GM18907 (cell line): ENCODE results near the gene CEP19.

ENCODE experiments used
- ATAC-seq: cut with Tn5 transposase; IDR thresholded peaks from one replicate; pipeline ENCODE4 v1.9.1; 2021; ENCODE audit warnings: mild to moderate bottlenecking, moderate library complexity; ENCODE audit not compliant: unreplicated experiment

CEP19 gene

DNA sequence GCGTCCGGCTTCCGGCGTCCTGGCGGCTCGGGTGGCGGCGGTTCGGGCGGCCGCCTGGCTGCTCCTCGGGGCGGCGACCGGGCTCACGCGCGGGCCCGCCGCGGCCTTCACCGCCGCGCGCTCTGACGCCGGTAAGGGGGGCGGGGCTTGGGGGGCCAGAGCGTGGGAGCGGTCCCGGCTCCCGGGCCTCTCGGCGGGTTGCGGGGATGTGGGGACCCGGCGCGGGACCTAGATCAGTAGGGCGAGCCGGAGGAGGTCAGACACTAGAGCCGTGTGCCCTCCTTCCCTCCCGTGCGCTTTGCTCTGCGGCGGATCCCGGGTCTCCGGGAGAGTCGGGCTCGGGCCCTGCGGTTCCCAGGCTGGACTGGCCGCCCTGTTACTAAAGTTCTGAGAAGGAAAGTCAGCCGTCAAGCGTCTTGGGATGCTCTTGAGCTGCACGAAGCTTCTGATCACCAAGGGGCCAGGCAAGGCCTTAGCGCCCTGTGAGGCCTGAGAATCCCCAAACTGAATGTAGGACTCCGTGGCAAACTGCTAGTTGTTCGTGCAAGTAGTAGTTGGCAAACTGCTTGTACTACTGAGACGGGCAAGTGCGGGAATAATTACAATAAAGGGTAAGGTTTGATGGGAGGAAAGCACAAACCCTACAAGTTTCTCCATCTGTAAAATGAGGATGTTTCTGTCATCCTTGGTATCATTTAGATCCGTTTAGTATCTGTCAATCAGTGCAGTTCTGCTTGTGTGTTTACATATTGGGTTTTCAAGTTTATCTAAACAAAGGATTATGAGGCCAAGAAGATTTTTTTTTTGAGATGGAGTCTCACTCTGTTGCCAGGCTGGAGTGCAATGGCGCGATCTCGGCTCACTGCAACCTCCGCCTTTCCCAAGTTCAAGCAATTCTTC lies 714 bp upstream of the CEP19 start:
- peak; percentile 46 for ATAC-seq

DNA sequence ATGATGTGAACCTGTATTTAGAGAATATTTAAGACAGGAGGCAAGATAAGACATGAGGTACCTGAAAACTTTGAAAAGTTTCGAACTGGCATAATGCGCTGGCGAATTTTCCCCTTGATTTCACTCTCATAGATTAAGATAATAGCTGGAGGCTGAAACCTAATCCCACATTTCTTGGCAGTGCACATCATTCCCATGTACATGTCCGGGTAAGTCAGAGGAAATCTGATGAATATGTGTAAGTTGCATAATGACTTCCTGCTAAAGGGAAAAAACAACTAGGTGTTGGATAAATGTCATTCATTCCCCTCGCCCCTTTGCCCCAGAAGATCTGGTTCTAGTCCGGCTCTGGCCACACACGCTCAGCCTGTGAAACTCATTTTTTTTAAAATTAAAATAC lies 3.6 kb downstream of the CEP19 start:
- ATAC-seq = no peak

DNA sequence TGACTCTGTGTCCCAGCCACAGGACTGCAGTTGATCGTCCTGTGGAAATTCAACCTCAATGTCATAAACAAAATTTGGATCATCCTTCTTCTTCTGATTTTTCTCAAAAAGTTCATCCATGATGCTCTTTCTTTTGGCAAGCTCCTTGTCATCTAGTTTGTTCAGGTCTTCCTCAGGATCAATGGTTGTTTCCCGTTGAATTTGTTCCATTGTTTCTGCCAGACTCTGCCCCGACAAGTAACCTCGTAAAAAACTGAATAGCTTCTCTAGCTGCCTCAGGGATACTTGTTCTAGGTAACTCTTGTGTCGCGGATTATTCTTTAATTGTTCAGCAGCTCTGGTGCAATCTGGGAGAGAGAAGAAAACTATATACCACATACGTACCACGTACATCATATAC lies 4.5 kb downstream of the CEP19 start:
- ATAC-seq = no peak

DNA sequence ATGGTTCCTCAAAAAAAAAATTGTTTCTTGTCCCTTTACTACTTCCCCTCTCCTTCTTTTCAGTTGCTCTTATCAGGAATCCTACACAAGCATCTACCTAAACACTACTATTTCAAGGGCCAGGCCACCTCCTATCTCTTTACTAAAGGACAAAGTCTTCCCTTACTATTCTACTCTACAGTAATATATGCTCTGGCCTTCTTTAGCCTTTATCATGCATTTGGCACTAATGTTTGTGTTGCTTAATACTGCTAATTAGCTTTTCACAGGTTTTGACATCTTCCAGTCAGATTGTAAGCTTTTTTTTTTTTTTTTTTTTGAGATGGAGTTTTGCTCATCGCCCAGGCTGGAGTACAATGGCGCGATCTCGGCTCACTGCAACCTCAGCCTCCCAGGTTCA lies 5.3 kb downstream of the CEP19 start:
- no peak for ATAC-seq

DNA sequence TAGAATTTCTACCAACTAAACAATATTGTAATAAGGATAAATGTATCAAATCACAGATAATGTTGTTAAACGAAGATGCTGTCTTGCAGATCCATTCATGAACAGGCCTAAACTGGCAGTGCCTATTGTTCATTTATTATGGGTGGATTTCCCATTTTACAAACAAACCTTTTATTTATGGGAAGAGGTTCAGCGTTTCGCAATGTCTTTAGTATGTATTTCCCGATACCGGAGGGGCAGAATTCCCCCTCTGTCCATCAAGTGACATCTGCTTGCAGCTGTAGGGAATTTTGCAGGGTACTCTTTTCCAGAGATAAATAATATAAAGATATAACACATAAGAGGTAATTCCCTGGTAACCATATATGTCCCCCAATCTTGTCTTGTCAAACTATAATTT lies 5.7 kb downstream of the CEP19 start:
- ATAC-seq = no peak

DNA sequence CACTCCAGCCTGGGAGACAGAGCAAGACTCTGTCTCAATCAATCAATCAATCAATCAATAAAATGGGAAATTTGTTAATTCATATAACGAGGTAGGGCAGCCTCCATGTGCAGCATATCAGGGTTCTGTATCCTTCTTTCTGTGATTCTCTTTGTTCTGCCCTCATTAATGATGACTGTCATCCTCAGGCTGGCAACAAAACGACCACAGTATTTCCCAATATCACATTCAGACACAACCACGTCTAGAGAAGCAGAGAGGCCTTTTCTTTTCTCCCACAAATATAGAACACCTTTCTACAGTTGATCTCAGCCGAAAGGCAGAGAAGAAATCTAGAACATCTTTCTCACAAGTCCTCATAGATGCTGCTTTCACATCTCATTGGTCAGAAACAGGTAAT lies 11.2 kb downstream of the CEP19 start:
- no peak for ATAC-seq

DNA sequence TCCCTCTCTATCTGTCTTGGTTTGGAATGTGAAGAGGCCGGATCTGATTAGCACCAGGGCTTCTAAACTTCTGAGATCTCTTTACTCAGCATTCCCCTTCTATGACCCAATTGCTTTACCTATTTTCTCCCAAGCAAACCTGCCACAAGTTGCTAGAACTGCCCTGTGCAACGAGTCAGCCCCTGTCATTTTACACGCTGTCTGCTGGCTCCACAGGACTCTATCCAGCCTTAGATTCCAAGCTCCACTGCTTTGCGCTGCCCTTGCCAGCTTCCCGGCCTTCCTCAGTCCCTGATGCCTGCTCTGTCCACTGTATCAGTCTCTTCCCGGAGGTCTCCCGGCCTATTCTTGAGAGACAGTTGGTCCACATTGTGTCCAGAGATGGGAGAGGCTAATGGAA lies 12.3 kb downstream of the CEP19 start:
- no peak for ATAC-seq

DNA sequence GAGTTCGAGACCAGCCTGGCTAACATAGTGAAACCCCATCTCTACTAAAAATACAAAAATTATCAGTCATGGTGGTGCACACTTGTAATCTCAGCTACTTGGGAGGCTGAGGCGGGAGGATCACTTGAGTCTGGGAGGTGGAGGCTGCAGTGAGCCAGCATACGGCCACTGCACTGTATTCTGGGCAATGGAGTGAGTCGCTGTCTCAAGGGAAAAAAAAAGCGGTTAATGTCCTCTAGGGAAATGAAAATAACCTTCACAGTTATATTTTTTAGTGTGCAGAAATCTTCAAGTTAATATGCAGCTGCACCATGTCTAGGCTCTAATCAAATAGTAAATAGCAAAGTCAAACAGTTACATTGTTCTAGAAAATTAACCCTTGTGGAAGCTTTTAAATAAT lies 14.8 kb downstream of the CEP19 start:
- ATAC-seq = no peak

DNA sequence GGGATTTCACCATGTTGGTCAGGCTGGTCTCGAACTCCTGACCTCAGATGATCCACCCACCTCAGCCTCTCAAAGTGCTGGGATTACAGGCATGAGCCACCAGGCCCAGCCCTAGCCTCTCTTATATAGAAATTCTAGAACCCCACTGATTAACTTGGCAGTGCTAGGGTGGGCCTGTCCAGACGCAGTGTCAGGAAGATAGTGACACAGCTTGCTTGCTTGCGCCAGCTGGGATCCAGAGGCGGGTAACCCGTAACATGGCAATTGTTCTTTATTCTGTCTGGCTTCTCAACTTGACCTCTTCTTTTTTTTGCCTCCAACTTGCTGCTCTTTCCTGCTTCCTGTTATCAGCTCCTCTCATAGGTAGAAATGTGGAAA lies 16.2 kb downstream of the CEP19 start:
- no peak for ATAC-seq

DNA sequence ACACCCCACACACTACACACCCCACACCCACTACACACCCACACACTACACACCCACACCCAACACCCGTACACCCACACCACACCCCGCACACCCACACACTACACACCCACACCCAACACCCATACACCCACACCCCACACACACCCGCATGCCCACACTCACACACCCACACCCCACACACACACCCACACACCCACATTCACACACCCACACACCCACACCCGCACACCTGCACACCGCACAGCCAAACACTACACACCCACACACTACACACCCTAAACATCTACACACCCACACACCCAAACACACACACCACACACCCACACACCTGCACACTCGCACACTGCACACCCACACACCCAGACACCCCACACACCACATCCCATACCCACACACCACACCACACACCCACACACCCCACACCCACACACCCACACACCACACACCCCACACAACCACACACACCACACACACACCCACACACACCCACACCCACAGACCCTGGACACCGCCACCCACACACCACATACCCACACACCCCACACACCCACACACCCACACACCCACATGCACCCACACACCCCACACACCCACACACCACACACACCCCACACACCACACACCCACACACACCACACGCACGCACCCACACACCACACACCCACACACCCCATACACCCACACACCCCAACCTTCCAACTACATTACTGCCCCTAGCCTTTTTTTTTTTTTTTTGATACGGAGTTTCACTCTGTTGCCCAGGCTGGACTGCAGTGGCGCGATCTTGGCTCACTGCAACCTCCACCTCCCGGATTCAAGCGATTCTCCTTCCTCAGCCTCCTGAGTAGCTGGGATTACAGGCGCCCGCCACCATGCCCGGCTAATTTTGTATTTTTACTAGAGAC lies 16.9 kb downstream of the CEP19 start:
- no peak for ATAC-seq

DNA sequence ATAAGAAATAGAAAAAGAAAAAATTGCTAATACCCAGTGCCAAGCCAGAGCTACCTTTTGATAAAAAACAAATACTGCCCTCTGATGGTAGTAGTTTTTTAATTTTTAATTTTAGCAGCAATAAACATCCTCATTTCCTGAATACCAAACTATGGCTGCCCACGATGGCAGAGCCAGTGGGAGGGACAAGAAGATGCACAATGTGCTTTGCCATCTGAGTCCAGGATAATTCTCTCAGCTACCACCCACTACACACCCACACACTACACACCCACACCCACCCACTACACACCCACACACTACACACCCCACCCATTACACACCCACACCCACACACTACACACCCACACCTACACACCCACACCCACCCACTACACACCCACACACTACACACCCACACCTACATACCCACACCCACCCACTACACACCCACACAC lies 17.8 kb downstream of the CEP19 start:
- no peak for ATAC-seq

DNA sequence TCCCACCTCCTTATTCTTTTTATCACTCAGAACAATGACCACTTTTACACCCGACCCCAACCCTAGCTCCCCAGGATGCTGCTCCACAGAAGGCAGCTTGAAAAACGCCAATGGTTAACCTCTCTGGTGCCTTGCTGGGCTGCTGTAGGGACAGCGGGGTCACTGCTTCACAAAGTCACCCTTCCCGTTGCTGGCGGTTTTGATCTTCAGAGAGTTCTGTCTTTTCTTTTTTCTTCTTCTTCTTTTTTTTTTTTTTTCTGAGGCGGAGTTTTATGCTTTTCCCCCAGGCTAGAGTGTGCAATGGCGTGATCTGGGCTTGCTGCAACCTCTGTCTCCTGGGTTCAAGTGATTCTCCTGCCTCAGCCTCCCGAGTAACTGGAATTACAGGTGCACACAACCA lies 20.7 kb downstream of the CEP19 start:
- no peak for ATAC-seq

DNA sequence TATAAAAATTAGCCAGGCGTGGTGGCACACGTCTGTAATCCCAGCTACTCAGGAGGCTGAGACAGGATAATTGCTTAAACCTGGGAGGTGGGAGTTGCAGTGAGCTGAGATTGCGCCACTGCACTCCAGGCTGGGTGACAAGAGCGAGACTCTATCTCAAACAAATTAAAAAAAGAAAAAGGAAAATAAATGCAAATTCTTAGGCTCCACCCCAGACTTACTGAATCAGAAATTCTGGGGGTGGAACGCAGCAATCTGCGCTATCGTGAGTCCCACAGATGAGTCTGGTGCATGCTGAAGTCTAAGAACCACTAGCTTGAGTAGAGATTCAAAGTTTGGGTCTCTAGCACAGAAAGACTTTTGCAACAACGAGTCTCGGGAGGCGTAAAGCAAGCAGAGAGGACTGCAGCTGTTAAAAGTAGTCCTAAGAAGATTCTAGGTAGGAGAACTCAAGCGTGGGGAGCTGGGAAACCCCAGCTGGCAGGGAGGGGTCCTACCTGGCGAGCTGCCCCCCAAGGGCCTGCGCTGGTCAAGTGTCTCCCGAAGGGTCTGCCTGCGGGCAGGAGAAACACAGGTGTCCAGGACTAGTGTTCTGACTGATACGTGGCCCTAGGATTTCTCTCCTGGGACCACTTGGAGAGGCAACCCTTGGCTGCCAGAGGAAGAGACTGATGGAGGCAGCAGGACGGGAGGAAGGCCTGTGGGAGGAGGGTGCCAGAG lies 21.9 kb downstream of the CEP19 start:
- no peak for ATAC-seq

DNA sequence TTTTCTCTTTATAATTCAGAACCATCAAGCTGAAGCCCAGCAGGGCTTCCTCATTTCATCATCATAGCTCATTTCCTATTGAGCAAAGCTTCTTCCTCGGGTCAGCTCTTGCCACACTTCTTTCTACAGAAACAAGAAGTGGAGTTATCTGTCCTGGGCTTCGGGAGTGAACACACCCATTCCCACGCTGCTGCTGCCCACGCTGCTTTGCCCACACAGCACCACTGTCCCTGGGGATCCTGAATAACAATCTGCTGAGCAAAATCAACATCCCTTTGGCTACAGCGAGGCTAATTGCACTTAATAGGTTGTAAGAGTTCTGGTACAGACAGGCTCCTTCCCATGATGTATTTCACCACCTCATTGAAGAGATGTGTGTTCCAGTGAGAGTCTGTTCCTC lies 23.7 kb downstream of the CEP19 start:
- no peak for ATAC-seq

DNA sequence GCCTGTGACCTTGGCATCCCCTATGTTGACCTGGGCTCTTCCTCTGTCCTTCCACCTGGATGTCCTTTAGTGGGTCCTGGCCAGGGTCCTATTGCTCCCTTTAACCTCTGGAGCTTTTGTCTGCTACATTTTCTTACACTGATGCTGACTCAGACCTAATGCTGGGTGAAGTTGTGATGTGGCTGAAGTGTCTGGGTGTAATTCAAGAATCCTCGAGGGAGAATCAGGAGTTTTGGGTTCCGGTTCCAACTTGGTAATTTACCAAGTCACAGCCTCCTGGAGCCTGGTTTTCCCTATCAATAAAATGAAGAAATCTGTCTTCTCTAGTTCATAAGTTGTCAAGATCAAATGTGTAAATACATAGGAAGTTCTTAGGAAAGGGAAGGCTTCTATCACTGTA lies 25.6 kb downstream of the CEP19 start:
- no peak for ATAC-seq

DNA sequence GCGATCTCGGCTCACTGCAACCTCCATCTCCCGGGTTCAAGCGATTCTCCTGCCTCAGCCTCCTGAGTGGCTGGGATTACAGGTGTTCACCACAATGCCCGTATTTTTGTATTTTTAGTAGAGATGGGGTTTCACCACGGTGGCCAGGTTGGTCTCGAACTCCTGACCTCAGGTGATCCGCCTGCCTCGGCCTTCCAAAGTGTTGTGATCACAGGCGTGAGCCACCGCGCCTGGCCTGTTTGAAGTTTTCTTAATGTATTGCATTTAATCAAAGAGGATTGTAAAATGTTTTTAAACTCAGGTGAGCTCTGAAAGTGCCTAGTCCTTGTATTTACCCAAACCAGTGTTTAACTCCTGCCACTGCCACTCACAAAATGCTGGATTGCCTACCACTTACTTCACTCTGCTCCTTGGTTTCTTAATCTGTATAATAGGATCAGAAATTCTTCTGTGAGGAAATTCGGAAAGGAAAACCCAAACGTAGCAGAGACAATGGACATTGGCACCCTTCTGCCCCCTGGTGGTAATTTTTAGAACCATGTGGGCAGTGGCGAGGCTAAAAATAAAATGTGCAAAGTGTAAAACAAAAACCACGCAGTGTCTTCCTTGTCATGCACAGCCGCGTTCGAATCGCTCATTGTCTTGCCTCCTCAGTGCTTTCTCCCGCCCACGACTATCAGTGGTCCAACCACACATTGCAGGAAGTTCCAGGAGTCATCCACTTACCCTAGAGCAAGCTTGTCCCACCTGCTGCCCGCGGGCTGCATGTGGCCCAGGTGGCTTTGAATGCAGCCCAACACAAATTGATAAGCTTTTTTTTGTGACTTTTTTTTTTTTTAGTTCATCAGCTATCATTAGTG lies 27.3 kb downstream of the CEP19 start:
- peak; percentile 79 for ATAC-seq

DNA sequence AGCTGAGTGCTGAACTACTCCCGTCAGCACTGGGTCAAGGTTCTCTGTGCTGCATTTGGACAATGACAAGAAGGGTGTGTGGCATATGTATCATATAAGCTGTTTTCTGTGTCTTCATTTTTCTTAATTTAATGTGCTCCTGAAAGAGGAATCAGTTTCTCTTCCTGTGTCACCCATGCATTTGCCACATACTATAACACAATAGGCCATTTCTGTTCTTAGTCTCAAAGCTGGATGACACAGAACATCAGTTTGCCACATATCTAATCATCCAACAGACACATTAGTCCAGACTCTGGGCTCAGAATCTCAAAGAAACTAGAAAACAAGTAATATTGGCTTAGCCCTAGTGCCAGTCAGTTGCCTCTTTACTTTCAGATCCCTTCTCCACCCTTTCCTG lies 34.1 kb downstream of the CEP19 start:
- ATAC-seq = no peak

DNA sequence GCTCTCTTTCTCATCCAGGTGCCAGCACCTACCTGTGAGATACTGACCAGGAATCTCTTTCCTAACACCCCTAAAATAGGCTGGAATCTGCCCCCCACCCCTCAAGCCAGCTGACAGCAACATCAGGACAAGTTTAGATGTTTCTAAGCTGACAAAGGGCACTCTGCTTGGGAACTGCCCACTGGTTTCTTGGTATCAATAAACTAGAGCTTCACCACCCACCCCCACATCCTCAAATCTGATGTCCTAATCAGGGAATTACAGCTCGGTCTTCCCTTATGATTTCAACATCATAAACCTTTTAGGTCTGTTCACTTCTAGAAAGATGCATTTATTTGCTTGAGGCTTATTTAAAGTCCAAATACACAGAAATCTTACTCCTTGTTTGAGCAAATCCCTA lies 34.7 kb downstream of the CEP19 start:
- no peak for ATAC-seq

DNA sequence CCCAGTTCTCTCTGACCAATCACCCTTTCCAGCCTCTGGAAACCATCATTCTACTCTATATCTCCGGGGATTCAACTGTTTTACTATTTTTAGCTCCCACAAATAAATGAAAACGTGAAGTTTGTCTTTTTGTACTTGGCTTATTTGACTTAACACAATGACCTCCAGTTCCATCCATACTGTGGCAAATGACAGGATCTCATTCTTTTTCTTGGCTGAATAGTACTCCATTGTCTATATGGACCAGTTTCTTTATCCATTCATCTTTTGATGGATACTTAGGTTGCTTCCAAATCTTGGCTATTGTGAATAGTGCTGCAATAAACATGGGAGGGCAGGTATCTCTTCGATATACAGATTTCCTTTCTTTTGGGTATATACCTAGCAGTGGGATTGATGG lies 38.4 kb downstream of the CEP19 start:
- ATAC-seq = no peak

DNA sequence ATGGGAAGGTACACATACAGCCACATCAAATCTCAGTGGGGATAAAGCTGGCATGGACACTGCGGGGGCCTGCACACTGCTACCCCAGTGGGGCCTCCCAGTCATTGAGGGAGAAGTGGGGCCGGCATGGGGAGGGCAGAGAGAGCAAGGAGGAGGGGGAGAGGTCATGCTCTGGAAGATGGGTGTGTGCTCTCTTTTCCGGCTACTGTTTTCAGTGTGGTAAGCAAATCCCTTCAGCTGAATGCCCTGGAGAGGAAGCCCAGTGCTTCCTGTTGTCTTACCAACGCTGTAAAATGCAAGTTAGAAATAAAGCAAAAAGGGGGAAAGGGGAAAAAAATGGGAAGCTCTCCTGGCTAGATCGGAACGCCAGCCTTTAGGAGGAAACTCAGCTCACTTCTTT lies 41.7 kb downstream of the CEP19 start:
- ATAC-seq = no peak
